Kidney epithelial cell (primary cell): ENCODE data around the gene CNIH3. TPM values are rescaled to one million over a fixed set of nuclear protein-coding genes. Genes with fewer than 3 reads are reported as not detected.
"Not testable (repeated sequence)": the region's sequence is repeated elsewhere in the genome, so short reads cannot be mapped to it uniquely, and the experiment has no call there.

ENCODE experiments used
- DNase-seq: peaks from one replicate; pipeline ENCODE4 v3.0.0-alpha.2; 2010; ENCODE audit warnings: low read depth
- H3K27me3 ChIP-seq: 2 replicates; pipeline ENCODE4 v1.6.0; 2011; ENCODE audit warnings: low read length; ENCODE audit not compliant: control insufficient read depth, insufficient read depth
- H3K36me3 ChIP-seq: 2 replicates; pipeline ENCODE4 v1.5.1; 2011; ENCODE audit warnings: low read length; ENCODE audit not compliant: control insufficient read depth, insufficient read depth
- H3K4me3 ChIP-seq: 2 replicates; pipeline ENCODE4 v1.5.1; 2011; ENCODE audit warnings: low read depth, mild to moderate bottlenecking, control low read depth, low read length
- total RNA-seq: library from RNA; depleted of rRNA; stranded (reverse); fragments of >200 nt; gene quantifications from 2 replicates; pipeline ENCODE4 v1.2.3, GENCODE V29; 2015
- TF ChIP-seq, protein P1 (sequence below): IDR thresholded peaks from 2 replicates; pipeline ENCODE4 v1.5.1; 2011; ENCODE audit warnings: mild to moderate bottlenecking, moderate library complexity, low read length, control low read depth, inconsistent platforms; ENCODE audit not compliant: insufficient read depth, poor library complexity, severe bottlenecking

Gene CNIH3
- total RNA-seq, 1 donor from 2014 or later, result 4.2 TPM

GRCh38 chr1:224676551-224676950 lies 60.4 kb downstream of the CNIH3 start:
- TF ChIP-seq, protein P1, sequence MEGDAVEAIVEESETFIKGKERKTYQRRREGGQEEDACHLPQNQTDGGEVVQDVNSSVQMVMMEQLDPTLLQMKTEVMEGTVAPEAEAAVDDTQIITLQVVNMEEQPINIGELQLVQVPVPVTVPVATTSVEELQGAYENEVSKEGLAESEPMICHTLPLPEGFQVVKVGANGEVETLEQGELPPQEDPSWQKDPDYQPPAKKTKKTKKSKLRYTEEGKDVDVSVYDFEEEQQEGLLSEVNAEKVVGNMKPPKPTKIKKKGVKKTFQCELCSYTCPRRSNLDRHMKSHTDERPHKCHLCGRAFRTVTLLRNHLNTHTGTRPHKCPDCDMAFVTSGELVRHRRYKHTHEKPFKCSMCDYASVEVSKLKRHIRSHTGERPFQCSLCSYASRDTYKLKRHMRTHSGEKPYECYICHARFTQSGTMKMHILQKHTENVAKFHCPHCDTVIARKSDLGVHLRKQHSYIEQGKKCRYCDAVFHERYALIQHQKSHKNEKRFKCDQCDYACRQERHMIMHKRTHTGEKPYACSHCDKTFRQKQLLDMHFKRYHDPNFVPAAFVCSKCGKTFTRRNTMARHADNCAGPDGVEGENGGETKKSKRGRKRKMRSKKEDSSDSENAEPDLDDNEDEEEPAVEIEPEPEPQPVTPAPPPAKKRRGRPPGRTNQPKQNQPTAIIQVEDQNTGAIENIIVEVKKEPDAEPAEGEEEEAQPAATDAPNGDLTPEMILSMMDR, result no peak
- Histone ChIP-seq H3K4me3 (no peak overlapping the region), H3K36me3 (no peaks in the 10 kb centered on the region), H3K27me3 (no peaks in the 10 kb centered on the region)
- DNase-seq, result no peak

DNA sequence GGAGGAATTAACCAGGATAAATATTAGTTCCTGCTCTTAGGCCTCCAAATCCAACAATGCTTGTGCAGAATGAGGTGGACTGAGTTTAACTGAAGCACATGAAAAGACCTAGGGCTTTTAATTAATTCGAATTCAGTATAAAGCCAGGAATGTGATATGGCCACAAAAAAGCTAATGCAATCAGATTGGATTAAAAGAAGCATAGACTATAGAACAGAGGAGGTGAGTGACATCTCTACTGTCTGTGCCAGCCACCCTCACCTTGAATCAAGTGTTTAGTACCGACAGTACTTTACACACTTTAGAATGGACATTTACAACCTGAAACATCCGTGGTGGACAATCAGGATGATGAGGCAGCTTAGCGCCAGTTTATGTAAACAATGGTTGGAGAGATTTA lies 62.1 kb downstream of the CNIH3 start:
- H3K4me3 ChIP-seq, result no peak overlapping the region
- H3K27me3 ChIP-seq, result no peaks in the 10 kb centered on the region
- no peak for DNase-seq
- H3K36me3 ChIP-seq, result no peaks in the 10 kb centered on the region
- TF ChIP-seq, protein P1, result no peak

- H3K27me3 ChIP-seq, result no peaks in the 10 kb centered on the region
- DNase-seq, result no peak
- TF ChIP-seq, protein P1, result no peak
Observed at GRCh38 chr1:224679606-224680005, 63.5 kb downstream of the CNIH3 start.

DNA sequence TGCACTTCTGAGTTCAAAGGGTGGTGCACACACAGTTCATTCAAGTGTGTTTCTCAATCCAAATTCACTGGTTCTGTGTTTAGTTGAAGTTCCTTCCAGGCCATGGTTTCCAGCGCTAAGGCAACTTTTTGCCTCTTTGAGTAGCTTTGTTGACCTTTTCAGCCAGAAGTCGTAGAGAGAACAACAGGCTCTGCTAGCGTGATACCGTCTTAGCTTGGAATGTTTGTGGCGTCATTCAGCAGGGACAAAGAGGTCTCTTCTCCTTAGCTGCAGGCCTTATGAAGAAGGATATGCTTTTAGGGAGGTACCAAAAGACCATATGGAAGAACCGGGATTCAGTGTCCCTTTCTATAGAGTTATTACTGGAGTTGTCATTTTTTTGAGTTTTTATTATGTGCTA lies 65.7 kb downstream of the CNIH3 start:
- H3K4me3 ChIP-seq, result no peak overlapping the region
- DNase-seq, result no peak
- TF ChIP-seq, protein P1, result no peak
- H3K36me3 ChIP-seq, result no peaks in the 10 kb centered on the region
- no peaks in the 10 kb centered on the region for H3K27me3 ChIP-seq

More at GRCh38 chr1:224679606-224680005, 63.5 kb downstream of the CNIH3 start:
- no peak overlapping the region for H3K4me3 ChIP-seq
- no peaks in the 10 kb centered on the region for H3K36me3 ChIP-seq

- TF ChIP-seq, protein P1, result no peak
Observed at GRCh38 chr1:224683936-224684335, 67.8 kb downstream of the CNIH3 start.

DNA sequence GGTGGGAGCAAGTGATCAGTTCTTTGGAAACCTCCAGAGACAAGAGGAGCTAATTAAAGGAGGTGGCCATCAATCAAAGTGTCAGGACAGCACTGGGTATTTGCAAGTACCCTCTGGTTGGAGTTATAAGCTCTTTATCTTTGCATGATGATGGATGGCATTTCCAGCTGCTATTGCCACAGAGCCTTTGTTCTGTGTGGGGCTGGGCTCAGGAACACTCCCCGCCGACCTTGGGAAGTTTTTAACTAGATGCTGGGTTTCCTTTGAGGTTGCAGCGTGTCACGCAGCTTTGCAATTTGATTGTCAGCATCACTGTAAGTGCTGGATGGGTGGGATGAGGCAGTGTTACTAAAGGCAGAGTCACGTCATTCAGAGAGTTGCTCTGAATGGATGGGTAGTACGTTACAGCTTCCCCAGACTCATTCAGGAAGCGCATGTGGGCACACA lies 68.9 kb downstream of the CNIH3 start:
- DNase-seq, result no peak
- H3K27me3 ChIP-seq, result no peaks in the 10 kb centered on the region
- H3K36me3 ChIP-seq, result no peaks in the 10 kb centered on the region
- H3K4me3 ChIP-seq, result no peak overlapping the region
- TF ChIP-seq, protein P1, result no peak

More at GRCh38 chr1:224683936-224684335, 67.8 kb downstream of the CNIH3 start:
- Histone ChIP-seq H3K4me3 (no peak overlapping the region), H3K27me3 (no peaks in the 10 kb centered on the region), H3K36me3 (no peaks in the 10 kb centered on the region)
- DNase-seq, result no peak

DNA sequence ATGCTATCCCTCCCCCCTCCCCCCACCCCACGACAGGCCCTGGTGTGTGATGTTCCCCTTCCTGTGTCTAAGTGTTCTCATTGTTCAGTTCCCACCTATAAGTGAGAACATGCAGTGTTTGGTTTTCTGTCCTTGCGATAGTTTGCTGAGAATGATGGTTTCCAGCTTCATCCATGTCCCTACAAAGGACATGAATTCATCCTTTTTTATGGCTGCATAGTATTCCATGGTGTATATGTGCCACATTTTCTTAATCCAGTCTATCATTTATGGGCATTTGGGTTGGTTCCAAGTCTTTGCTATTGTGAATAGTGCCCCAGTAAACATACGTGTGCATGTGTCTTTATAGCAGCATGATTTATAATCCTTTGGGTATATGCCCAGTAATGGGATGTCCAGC lies 70.0 kb downstream of the CNIH3 start:
- H3K36me3 ChIP-seq, H3K27me3 ChIP-seq, DNase-seq, H3K4me3 ChIP-seq: not testable (repeated sequence)
